ENCODE measurements around the gene TCOF1. TPM values are rescaled to one million over a fixed set of nuclear protein-coding genes. Genes with fewer than 3 reads are reported as not detected.

Gene TCOF1
- total and polyA plus RNA-seq, 12 donors: 12.6 to 30.3 (median 20.8) TPM

GRCh38 chr5:150409638-150410523, 52.4 kb downstream of the TCOF1 start:
- peak in 1 of 2 donors; percentile 51 for TF ChIP-seq POLR2A (IDR thresholded peaks at IDR 0.05)
- TF ChIP-seq, protein P1, sequence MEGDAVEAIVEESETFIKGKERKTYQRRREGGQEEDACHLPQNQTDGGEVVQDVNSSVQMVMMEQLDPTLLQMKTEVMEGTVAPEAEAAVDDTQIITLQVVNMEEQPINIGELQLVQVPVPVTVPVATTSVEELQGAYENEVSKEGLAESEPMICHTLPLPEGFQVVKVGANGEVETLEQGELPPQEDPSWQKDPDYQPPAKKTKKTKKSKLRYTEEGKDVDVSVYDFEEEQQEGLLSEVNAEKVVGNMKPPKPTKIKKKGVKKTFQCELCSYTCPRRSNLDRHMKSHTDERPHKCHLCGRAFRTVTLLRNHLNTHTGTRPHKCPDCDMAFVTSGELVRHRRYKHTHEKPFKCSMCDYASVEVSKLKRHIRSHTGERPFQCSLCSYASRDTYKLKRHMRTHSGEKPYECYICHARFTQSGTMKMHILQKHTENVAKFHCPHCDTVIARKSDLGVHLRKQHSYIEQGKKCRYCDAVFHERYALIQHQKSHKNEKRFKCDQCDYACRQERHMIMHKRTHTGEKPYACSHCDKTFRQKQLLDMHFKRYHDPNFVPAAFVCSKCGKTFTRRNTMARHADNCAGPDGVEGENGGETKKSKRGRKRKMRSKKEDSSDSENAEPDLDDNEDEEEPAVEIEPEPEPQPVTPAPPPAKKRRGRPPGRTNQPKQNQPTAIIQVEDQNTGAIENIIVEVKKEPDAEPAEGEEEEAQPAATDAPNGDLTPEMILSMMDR (IDR thresholded peaks at IDR 0.05): no peak
- Histone ChIP-seq H3K4me1 (replicated peaks in 1 of 2) (peaks cover 23 to 28% of the 10 kb centered on the region in 2 donors), H3K27ac (peak overlapping the region; percentile 76 to 98 (median 88)), H3K36me3 (replicated peaks in 1 of 2) (peaks cover 0 to 20% of the 10 kb centered on the region in 2 donors), H3K4me3 (peak overlapping the region in 1 of 4 donors; percentile 60), H3K27me3 (no peaks in the 10 kb centered on the region), H3K9me3 (replicated peaks in 1 of 3) (no peaks in the 10 kb centered on the region)
- WGBS, 4 donors: 4 to 15% (median 11%) methylated on average over 11 to 15 of the region's 15 CpGs
- intact Hi-C loops (cut with DNase I): no loop called here
- peak; percentile 86 to 96 (median 92) for DNase-seq

GRCh38 chr5:150410524-150411244, 53.2 kb downstream of the TCOF1 start:
- peak; percentile 32 to 40 for TF ChIP-seq POLR2A (IDR thresholded peaks at IDR 0.05)
- TF ChIP-seq, protein P1 (IDR thresholded peaks at IDR 0.05): peak in 1 of 6 experiments; percentile 1
- intact Hi-C loops (cut with DNase I): no loop called here
- 19 to 28% (median 20%) methylated on average over 4 of the region's 4 CpGs for WGBS, 4 donors
- Histone ChIP-seq H3K36me3 (replicated peaks in 1 of 2) (peaks cover 0 to 12% of the 10 kb centered on the region in 2 donors), H3K27me3 (no peaks in the 10 kb centered on the region), H3K9me3 (replicated peaks in 1 of 3) (no peaks in the 10 kb centered on the region), H3K27ac (peak overlapping the region; percentile 81 to 98 (median 88)), H3K4me3 (peak overlapping the region in 2 of 4 donors; percentile 14 to 60), H3K4me1 (replicated peaks in 1 of 2) (peaks cover 23 to 28% of the 10 kb centered on the region in 2 donors)
- DNase-seq: peak; percentile 72 to 91 (median 82)

GRCh38 chr5:150411245-150411979, 53.9 kb downstream of the TCOF1 start:
- WGBS, 4 donors: 40 to 64% (median 55%) methylated on average over 3 to 5 of the region's 5 CpGs
- H3K4me3 ChIP-seq: peak overlapping the region in 3 of 4 donors; percentile 14 to 60 (median 50)
- H3K27ac ChIP-seq: peak overlapping the region; percentile 81 to 98 (median 88)
- no peaks in the 10 kb centered on the region for H3K9me3 ChIP-seq (replicated peaks in 1 of 3)
- TF ChIP-seq, protein P1 (IDR thresholded peaks at IDR 0.05): no peak
- TF ChIP-seq POLR2A (IDR thresholded peaks at IDR 0.05): peak in 1 of 2 donors; percentile 15
- H3K4me1 ChIP-seq (replicated peaks in 1 of 2): peaks cover 23 to 28% of the 10 kb centered on the region in 2 donors
- peak; percentile 61 to 87 (median 82) for DNase-seq
- intact Hi-C loops (cut with DNase I): no loop called here
- H3K36me3 ChIP-seq (replicated peaks in 1 of 2): peaks cover 0 to 4% of the 10 kb centered on the region in 2 donors
- H3K27me3 ChIP-seq: no peaks in the 10 kb centered on the region
